HepG2 (cell line): ENCODE data around the gene ZNF341. TPM values are rescaled to one million over a fixed set of nuclear protein-coding genes. Genes with fewer than 3 reads are reported as not detected.

Experiments
- ATF7-NPFF ChIP-seq: sonication (generic); formaldehyde crosslinking; IDR thresholded peaks from 2 replicates; pipeline ENCODE4 v1.8.1; 2023; ENCODE audit warnings: mild to moderate bottlenecking, low read depth, missing genetic modification reagents, moderate library complexity
- CREBL2 ChIP-seq: sonication (generic); formaldehyde crosslinking; IDR thresholded peaks from 2 replicates; pipeline ENCODE4 v1.8.1; 2023; ENCODE audit warnings: missing genetic modification reagents, mild to moderate bottlenecking, borderline replicate concordance
- DRAP1 ChIP-seq: IDR thresholded peaks from 2 replicates; pipeline ENCODE4 v1.6.1; 2016; ENCODE audit warnings: missing genetic modification reagents, missing compliant biosample characterization
- EHMT2 ChIP-seq: fragments of 200-600 bp; sonication (generic); IDR thresholded peaks from 2 replicates; pipeline ENCODE4 v1.7.0; 2017; ENCODE audit warnings: antibody characterized with exemption, low read depth, low read length, borderline replicate concordance
- FOXC1 ChIP-seq: sonication (generic); formaldehyde crosslinking; IDR thresholded peaks from 2 replicates; pipeline ENCODE4 v1.8.0; 2022; ENCODE audit warnings: mild to moderate bottlenecking, missing genetic modification reagents, borderline replicate concordance
- HIVEP1 ChIP-seq: sonication (generic); formaldehyde crosslinking; IDR thresholded peaks from 2 replicates; pipeline ENCODE4 v1.4.0; 2020; ENCODE audit warnings: mild to moderate bottlenecking, missing genetic modification reagents
- HNF1B ChIP-seq: sonication (generic); formaldehyde crosslinking; IDR thresholded peaks from 2 replicates; pipeline ENCODE4 v1.5.1; 2020; ENCODE audit warnings: mild to moderate bottlenecking, moderate library complexity, missing genetic modification reagents
- JUND ChIP-seq: sonication (generic); formaldehyde crosslinking; IDR thresholded peaks from 2 replicates; pipeline ENCODE4 v1.8.0; 2022; ENCODE audit warnings: mild to moderate bottlenecking, missing genetic modification reagents
- NCOR1 ChIP-seq: fragments of 200-600 bp; sonication (generic); IDR thresholded peaks from 2 replicates; pipeline ENCODE4 v1.7.0; 2017; ENCODE audit warnings: antibody characterized with exemption, low read length, borderline replicate concordance
- SALL1 ChIP-seq: sonication (generic); formaldehyde crosslinking; IDR thresholded peaks from 2 replicates; pipeline ENCODE4 v1.8.0; 2022; ENCODE audit warnings: mild to moderate bottlenecking, missing genetic modification reagents
- SAP130 ChIP-seq: IDR thresholded peaks from 2 replicates; pipeline ENCODE4 v1.6.1; 2016; ENCODE audit warnings: low read depth
- SRSF9 ChIP-seq: fragments of 200-400 bp; formaldehyde crosslinking; IDR thresholded peaks from 2 replicates; pipeline ENCODE4 v1.6.1; 2018; ENCODE audit warnings: borderline replicate concordance, mild to moderate bottlenecking, low read depth, low read length; ENCODE audit not compliant: insufficient read depth, poor library complexity, severe bottlenecking
- TMF1 ChIP-seq: sonication (generic); formaldehyde crosslinking; IDR thresholded peaks from 2 replicates; pipeline ENCODE4 v1.8.1; 2022; ENCODE audit warnings: low read depth, missing genetic modification reagents
- TOE1 ChIP-seq: sonication (generic); formaldehyde crosslinking; IDR thresholded peaks from 2 replicates; pipeline ENCODE4 v1.4.0; 2020; ENCODE audit warnings: mild to moderate bottlenecking, missing genetic modification reagents
- ZBTB21 ChIP-seq: sonication (generic); formaldehyde crosslinking; IDR thresholded peaks from 2 replicates; pipeline ENCODE4 v1.4.0; 2020; ENCODE audit warnings: missing genetic modification reagents
- ZFX ChIP-seq: sonication (generic); formaldehyde crosslinking; IDR thresholded peaks from 2 replicates; pipeline ENCODE4 v1.4.0; 2020; ENCODE audit warnings: mild to moderate bottlenecking, low read depth, missing genetic modification reagents, moderate library complexity
- ZMYM3 ChIP-seq: sonication (generic); formaldehyde crosslinking; IDR thresholded peaks from 2 replicates; pipeline ENCODE4 v1.5.1; 2020; ENCODE audit warnings: mild to moderate bottlenecking, missing genetic modification reagents
- ZNF136 ChIP-seq: sonication (generic); formaldehyde crosslinking; IDR thresholded peaks from 2 replicates; pipeline ENCODE4 v1.8.1; 2022; ENCODE audit warnings: low read depth, mild to moderate bottlenecking, moderate library complexity, missing genetic modification reagents
- ZNF235 ChIP-seq: sonication (generic); formaldehyde crosslinking; IDR thresholded peaks from 2 replicates; pipeline ENCODE4 v1.8.1; 2023; ENCODE audit warnings: mild to moderate bottlenecking, missing genetic modification reagents, borderline replicate concordance
- ZNF451 ChIP-seq: sonication (generic); formaldehyde crosslinking; IDR thresholded peaks from 2 replicates; pipeline ENCODE4 v1.5.0; 2020; ENCODE audit warnings: mild to moderate bottlenecking, missing genetic modification reagents
- ZNF678 ChIP-seq: sonication (generic); formaldehyde crosslinking; IDR thresholded peaks from 2 replicates; pipeline ENCODE4 v1.4.0; 2020; ENCODE audit warnings: mild to moderate bottlenecking, missing genetic modification reagents
- ZNF691 ChIP-seq: sonication (generic); formaldehyde crosslinking; IDR thresholded peaks from 2 replicates; pipeline ENCODE4 v1.4.0; 2020; ENCODE audit warnings: missing genetic modification reagents, low read depth, mild to moderate bottlenecking, borderline replicate concordance
- ZNF703 ChIP-seq: sonication (generic); formaldehyde crosslinking; IDR thresholded peaks from 2 replicates; pipeline ENCODE4 v1.5.1; 2020; ENCODE audit warnings: missing genetic modification reagents, mild to moderate bottlenecking, moderate library complexity, borderline replicate concordance
- ZNF709 ChIP-seq: sonication (generic); formaldehyde crosslinking; IDR thresholded peaks from 2 replicates; pipeline ENCODE4 v1.5.0; 2020; ENCODE audit warnings: mild to moderate bottlenecking, missing genetic modification reagents
- polyA plus RNA-seq, 8 experiments: library from polyadenylated mRNA; depleted of rRNA in 3 of 8; stranded (reverse) in 7 of 8; unstranded in 1 of 8; fragments of >200 nt; fragmentation: Illumina TruSeq in 4 of 8; extraction: Trizol in 4 of 8; gene quantifications; 2 replicates each; pipeline versions ENCODE4 v1.2.1 to v1.2.3, GENCODE V29; 2011 to 2016; ENCODE audit warnings: low read depth in 4 of 8, missing spikeins in 1 of 8, mixed read lengths in 1 of 8; ENCODE audit not compliant: insufficient read depth in 1 of 8
- total RNA-seq, 5 experiments: library from RNA; depleted of rRNA; stranded (reverse); fragments of >200 nt; fragmentation: Illumina TruSeq; extraction: Trizol; gene quantifications; 2 replicates each; pipeline ENCODE4 v1.2.3, GENCODE V29; 2016; ENCODE audit warnings: low read depth in 1 of 5
- TF ChIP-seq, protein P1 (sequence below): sonication (generic); formaldehyde crosslinking; conservative IDR thresholded peaks from 2 replicates; pipeline ENCODE4 v1.5.0; 2020; ENCODE audit warnings: missing genetic modification reagents

ZNF341 gene
- total and polyA plus RNA-seq, 2 of the 13 experiments (the other 11 are each of a cell fraction or from before 2014, with no cell fraction given) = 1.1 to 2.2 TPM

DNA sequence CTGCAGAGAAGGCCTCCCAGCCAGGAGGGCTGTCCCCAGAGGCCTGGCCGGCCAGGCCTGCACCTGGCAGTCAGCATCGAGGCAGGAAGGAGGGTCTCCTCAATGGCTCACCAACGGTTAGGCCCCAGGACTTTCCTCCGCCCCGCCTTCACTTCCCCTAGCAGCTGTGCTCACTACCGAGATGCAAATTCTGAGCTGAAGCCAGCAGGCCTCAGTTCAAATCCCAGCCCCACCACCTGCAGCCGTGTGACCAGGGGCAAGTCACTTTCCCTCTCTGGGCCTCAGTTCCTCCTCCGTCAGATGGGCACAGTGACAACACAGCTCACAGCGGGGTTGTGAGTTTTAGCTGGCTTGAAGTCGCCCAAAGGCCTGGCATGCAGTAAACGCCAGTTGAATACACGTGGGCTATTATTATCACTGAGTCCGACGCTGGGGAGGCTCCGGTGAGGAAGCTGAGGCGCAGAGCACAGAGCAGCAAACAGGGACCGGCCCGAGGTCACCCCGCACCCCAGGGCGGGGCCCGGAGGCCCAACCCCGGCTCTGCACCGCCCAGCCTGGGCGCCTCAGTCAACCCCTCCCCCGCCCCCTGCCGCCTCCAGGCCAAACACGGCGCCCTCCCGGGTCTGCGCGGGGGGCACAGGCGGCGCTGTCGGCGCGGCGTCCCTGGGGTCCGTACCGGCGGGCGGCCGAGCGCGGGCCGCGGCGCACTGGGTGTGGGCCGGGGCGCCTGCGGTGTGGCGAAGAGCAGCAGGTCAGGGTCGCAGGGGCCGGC lies 46.3 kb upstream of the ZNF341 start (continued):
- TF ChIP-seq ZNF703 (CRISPR knock-in tag) (no peak), ATF7-NPFF (CRISPR knock-in tag) (peak; percentile 74), ZBTB21 (CRISPR knock-in tag) (0 out of 2 replicates have a peak, but pooled peaks have one; percentile 33), ZNF709 (CRISPR knock-in tag) (no peak), NCOR1 (no peak), ZNF678 (CRISPR knock-in tag) (0 out of 2 replicates have a peak, but pooled peaks have one; percentile 60), ZNF235 (0 out of 2 replicates have a peak, but pooled peaks have one; percentile 43), ZNF451 (CRISPR knock-in tag) (peak; percentile 12; the same call in 1 of the 2 replicates), HIVEP1 (peak; percentile 56; the same call in 1 of the 2 replicates), ZNF691 (CRISPR knock-in tag) (peak; percentile 62; the same call in 1 of the 2 replicates), TOE1 (CRISPR knock-in tag) (no peak), CREBL2 (CRISPR knock-in tag) (no peak), DRAP1 (CRISPR knock-in tag) (no peak), SRSF9 (no peak), ZNF136 (0 out of 2 replicates have a peak, but pooled peaks have one; percentile 46), EHMT2 (no peak), SALL1 (CRISPR knock-in tag) (peak; percentile 23; the same call in 1 of the 2 replicates), ZMYM3 (CRISPR knock-in tag) (peak; percentile 93), JUND (CRISPR knock-in tag) (0 out of 2 replicates have a peak, but pooled peaks have one; percentile 10), SAP130 (CRISPR knock-in tag) (peak; percentile 39; the same call in 1 of the 2 replicates), FOXC1 (CRISPR knock-in tag) (peak; percentile 78; the same call in 1 of the 2 replicates), TMF1 (CRISPR knock-in tag) (0 out of 2 replicates have a peak, but pooled peaks have one; percentile 11), HNF1B (CRISPR knock-in tag) (0 out of 2 replicates have a peak, but pooled peaks have one; percentile 22), ZFX (CRISPR knock-in tag) (peak; percentile 87)
- TF ChIP-seq, protein P1, sequence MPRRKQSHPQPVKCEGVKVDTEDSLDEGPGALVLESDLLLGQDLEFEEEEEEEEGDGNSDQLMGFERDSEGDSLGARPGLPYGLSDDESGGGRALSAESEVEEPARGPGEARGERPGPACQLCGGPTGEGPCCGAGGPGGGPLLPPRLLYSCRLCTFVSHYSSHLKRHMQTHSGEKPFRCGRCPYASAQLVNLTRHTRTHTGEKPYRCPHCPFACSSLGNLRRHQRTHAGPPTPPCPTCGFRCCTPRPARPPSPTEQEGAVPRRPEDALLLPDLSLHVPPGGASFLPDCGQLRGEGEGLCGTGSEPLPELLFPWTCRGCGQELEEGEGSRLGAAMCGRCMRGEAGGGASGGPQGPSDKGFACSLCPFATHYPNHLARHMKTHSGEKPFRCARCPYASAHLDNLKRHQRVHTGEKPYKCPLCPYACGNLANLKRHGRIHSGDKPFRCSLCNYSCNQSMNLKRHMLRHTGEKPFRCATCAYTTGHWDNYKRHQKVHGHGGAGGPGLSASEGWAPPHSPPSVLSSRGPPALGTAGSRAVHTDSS (CRISPR knock-in tag) = no peak
